ENCODE data around the gene ALKBH5. TPM values are rescaled to one million over a fixed set of nuclear protein-coding genes. Genes with fewer than 3 reads are reported as not detected.

Gene ALKBH5
- total RNA-seq, 6 experiments from 2014 or later, result 57.5 to 71.8 (median 66.1) TPM

GRCh38 chr17:18253947-18254821 lies 70.6 kb downstream of the ALKBH5 start:
- Histone ChIP-seq H3K4me1 (peaks cover 0 to 23% (median 6%) of the 10 kb centered on the region in 4 donors), H3K27me3 (no peaks in the 10 kb centered on the region), H3K4me3 (no peak overlapping the region), H3K36me3 (peaks cover 0 to 67% (median 20%) of the 10 kb centered on the region in 4 donors), H3K9me3 (no peaks in the 10 kb centered on the region), H3K27ac (no peak overlapping the region)
- TF ChIP-seq CTCF (IDR thresholded peaks at IDR 0.05), result no peak
- no peak for TF ChIP-seq POLR2A (IDR thresholded peaks at IDR 0.05)
- ATAC-seq, result no peak
- DNase-seq, result peak in 1 of 3 donors; percentile 15
- WGBS (ENCODE audit: insufficient coverage, low coverage, low lambda C conversion rate, missing lambda C conversion rate), result 92% methylated on average over 14 of the region's 27 CpGs
- intact Hi-C loops (cut with DNase I), result loop anchor here in 1 of 2 donors (10.0 kb wide), 1 partner anchor 61 kb away; the partner anchor contains the start of genes SMCR8 and TOP3A

GRCh38 chr17:18254888-18255649 lies 71.4 kb downstream of the ALKBH5 start:
- intact Hi-C loops (cut with DNase I), result loop anchor here in 1 of 2 donors (10.0 kb wide), 1 partner anchor 60 kb away; the partner anchor contains the start of genes SMCR8 and TOP3A
- H3K36me3 ChIP-seq, result peaks cover 0 to 62% (median 20%) of the 10 kb centered on the region in 4 donors
- no peak for DNase-seq

DNA sequence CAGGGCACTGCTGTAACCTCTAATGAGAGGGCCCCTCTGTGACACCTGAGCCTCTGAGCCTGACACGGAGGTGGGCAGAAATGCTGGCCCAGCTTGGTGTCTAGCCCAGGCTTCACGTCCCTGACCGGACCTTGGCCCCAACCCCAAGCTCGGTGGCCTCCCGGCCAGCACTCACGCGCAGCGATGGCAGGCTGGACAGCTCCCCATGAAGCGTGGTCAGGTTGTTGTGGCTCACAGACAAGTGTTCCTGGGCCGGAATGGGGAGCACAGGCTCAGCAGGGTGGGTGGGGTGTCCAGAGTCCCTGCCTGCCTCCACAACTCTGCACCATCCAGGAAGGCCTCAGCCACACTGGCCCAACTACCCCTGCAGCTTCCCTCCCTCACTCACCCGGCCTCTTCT lies 72.7 kb downstream of the ALKBH5 start:
- H3K27ac ChIP-seq, result no peak overlapping the region
- no peak for ATAC-seq

More at GRCh38 chr17:18254888-18255649, 71.4 kb downstream of the ALKBH5 start:
- no peak overlapping the region for H3K4me3 ChIP-seq
- no peak overlapping the region for H3K27ac ChIP-seq
- ATAC-seq, result no peak
- H3K4me1 ChIP-seq, result peaks cover 0 to 26% (median 7%) of the 10 kb centered on the region in 4 donors
- no peaks in the 10 kb centered on the region for H3K27me3 ChIP-seq
- 100% methylated on average over 3 of the region's 8 CpGs for WGBS (ENCODE audit: insufficient coverage, low coverage, low lambda C conversion rate, missing lambda C conversion rate)
- TF ChIP-seq POLR2A (IDR thresholded peaks at IDR 0.05) (no peak), CTCF (IDR thresholded peaks at IDR 0.05) (no peak)
- H3K9me3 ChIP-seq, result no peaks in the 10 kb centered on the region

More for the DNA sequence above, 72.7 kb downstream of the ALKBH5 start:
- Histone ChIP-seq H3K9me3 (no peaks in the 10 kb centered on the region), H3K27me3 (no peaks in the 10 kb centered on the region), H3K36me3 (peaks cover 0 to 49% (median 18%) of the 10 kb centered on the region in 4 donors), H3K4me3 (no peak overlapping the region), H3K4me1 (peaks cover 0 to 31% (median 9%) of the 10 kb centered on the region in 4 donors)
- WGBS (ENCODE audit: insufficient coverage, low coverage, low lambda C conversion rate, missing lambda C conversion rate), result 17% methylated on average over 1 of the region's 11 CpGs
- TF ChIP-seq CTCF (IDR thresholded peaks at IDR 0.05), result no peak
- no peak for TF ChIP-seq POLR2A (IDR thresholded peaks at IDR 0.05)
- peak in 1 of 3 donors; percentile 49 for DNase-seq
- intact Hi-C loops (cut with DNase I), result loop anchor here in 1 of 2 donors (10.0 kb wide), 1 partner anchor 58 kb away; the partner anchor contains the start of genes SMCR8 and TOP3A
